Breast epithelium (tissue), 4 donors: ENCODE measurements around the gene BRMS1L. TPM values are rescaled to one million over a fixed set of nuclear protein-coding genes. Genes with fewer than 3 reads are reported as not detected.

Experiments
- DNase-seq, 2 donors: peaks; one replicate each; pipeline ENCODE4 v3.0.0-alpha.2; 2019; ENCODE audit warnings: low spot score in 2 of 2
- H3K27ac ChIP-seq, 2 donors: fragments of 200-600 bp; sonication (generic) in 1 of 2; one replicate each; pipeline ENCODE4 v1.5.1; 2016 to 2019; ENCODE audit warnings: mild to moderate bottlenecking in 1 of 2
- H3K27me3 ChIP-seq, 2 donors: fragments of 200-600 bp; sonication (generic) in 1 of 2; one replicate each; pipeline versions ENCODE4 v1.5.1 to v1.6.0; 2017 to 2019; ENCODE audit warnings: control low read depth in 1 of 2, mild to moderate bottlenecking in 1 of 2
- H3K36me3 ChIP-seq: fragments of 200-600 bp; one replicate; pipeline ENCODE4 v1.5.1; 2019
- H3K4me1 ChIP-seq, 2 donors: fragments of 200-600 bp; sonication (generic); one replicate each; pipeline ENCODE4 v1.5.1; 2016 to 2019; ENCODE audit warnings: control low read depth in 1 of 2
- H3K4me3 ChIP-seq, 3 donors: fragments of 200-600 bp; sonication (generic); 1 replicate in 2 of 3; 2 replicates in 1 of 3; pipeline ENCODE4 v1.5.1; 2016 to 2019; ENCODE audit warnings: mild to moderate bottlenecking in 3 of 3, moderate library complexity in 2 of 3
- H3K9me3 ChIP-seq, 2 donors: fragments of 200-600 bp; sonication (generic) in 1 of 2; one replicate each; pipeline ENCODE4 v1.5.1; 2016 to 2019; ENCODE audit warnings: control low read depth in 1 of 2
- POLR2A ChIP-seq: fragments of 450-650 bp; IDR thresholded peaks from one replicate; pipeline ENCODE4 v1.6.1; 2016; ENCODE audit warnings: antibody characterized with exemption, mild to moderate bottlenecking, moderate library complexity
- POLR2AphosphoS5 ChIP-seq, 3 donors: sonication (generic); formaldehyde crosslinking; IDR thresholded peaks; one replicate each; pipeline ENCODE4 v1.6.1; 2017; ENCODE audit warnings: antibody characterized with exemption in 3 of 3
- intact Hi-C: fragments of 100-400 bp; cut with DNase I; formaldehyde crosslinking; loops from one replicate; pipeline ENCODE4 v1.15.1; 2023; ENCODE audit warnings: low total_unique reads
- total RNA-seq, 3 donors: library from RNA; depleted of rRNA; stranded (reverse); fragments of >200 nt; gene quantifications; one replicate each; pipeline ENCODE4 v1.1.0, GENCODE V29; 2016
- TF ChIP-seq, protein P1 (sequence below), 3 donors: fragments of 450-650 bp; IDR thresholded peaks; one replicate each; pipeline ENCODE4 v1.5.1; 2016 to 2017; ENCODE audit warnings: antibody characterized with exemption in 3 of 3, mild to moderate bottlenecking in 3 of 3, moderate library complexity in 3 of 3

The BRMS1L gene
- total RNA-seq, 3 donors from 2014 or later = 5.9 to 9.1 (median 7.5) TPM

- intact Hi-C loops = no loop called here
- H3K27ac ChIP-seq = no peak overlapping the region
- no peaks in the 10 kb centered on the region for H3K27me3 ChIP-seq
- H3K36me3 ChIP-seq = no peaks in the 10 kb centered on the region
- no peaks in the 10 kb centered on the region for H3K4me1 ChIP-seq
- no peaks in the 10 kb centered on the region for H3K9me3 ChIP-seq
- DNase-seq = no peak
- TF ChIP-seq, protein P1, sequence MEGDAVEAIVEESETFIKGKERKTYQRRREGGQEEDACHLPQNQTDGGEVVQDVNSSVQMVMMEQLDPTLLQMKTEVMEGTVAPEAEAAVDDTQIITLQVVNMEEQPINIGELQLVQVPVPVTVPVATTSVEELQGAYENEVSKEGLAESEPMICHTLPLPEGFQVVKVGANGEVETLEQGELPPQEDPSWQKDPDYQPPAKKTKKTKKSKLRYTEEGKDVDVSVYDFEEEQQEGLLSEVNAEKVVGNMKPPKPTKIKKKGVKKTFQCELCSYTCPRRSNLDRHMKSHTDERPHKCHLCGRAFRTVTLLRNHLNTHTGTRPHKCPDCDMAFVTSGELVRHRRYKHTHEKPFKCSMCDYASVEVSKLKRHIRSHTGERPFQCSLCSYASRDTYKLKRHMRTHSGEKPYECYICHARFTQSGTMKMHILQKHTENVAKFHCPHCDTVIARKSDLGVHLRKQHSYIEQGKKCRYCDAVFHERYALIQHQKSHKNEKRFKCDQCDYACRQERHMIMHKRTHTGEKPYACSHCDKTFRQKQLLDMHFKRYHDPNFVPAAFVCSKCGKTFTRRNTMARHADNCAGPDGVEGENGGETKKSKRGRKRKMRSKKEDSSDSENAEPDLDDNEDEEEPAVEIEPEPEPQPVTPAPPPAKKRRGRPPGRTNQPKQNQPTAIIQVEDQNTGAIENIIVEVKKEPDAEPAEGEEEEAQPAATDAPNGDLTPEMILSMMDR (IDR thresholded peaks at IDR 0.05) = peak in 1 of 3 donors; percentile 27
- TF ChIP-seq POLR2A = no peak
- TF ChIP-seq POLR2AphosphoS5 (IDR thresholded peaks at IDR 0.05) = no peak
- no peak overlapping the region for H3K4me3 ChIP-seq
Observed at GRCh38 chr14:35814371-35815005, 11.7 kb upstream of the BRMS1L start.

GRCh38 chr14:35818346-35819115 lies 7.6 kb upstream of the BRMS1L start:
- Histone ChIP-seq H3K9me3 (no peaks in the 10 kb centered on the region), H3K27me3 (no peaks in the 10 kb centered on the region), H3K27ac (no peak overlapping the region), H3K4me1 (no peaks in the 10 kb centered on the region), H3K36me3 (no peaks in the 10 kb centered on the region), H3K4me3 (no peak overlapping the region)
- DNase-seq = no peak
- intact Hi-C loops = no loop called here
- TF ChIP-seq, protein P1 (IDR thresholded peaks at IDR 0.05) = peak; percentile 50 to 66 (median 63)
- TF ChIP-seq POLR2A (no peak), POLR2AphosphoS5 (IDR thresholded peaks at IDR 0.05) (no peak)

- TF ChIP-seq, protein P1 (IDR thresholded peaks at IDR 0.05) = no peak
- TF ChIP-seq POLR2AphosphoS5 (IDR thresholded peaks at IDR 0.05) (no peak), POLR2A (no peak)
- no peak for DNase-seq
- Histone ChIP-seq H3K36me3 (no peaks in the 10 kb centered on the region), H3K27ac (no peak overlapping the region), H3K9me3 (no peaks in the 10 kb centered on the region), H3K27me3 (no peaks in the 10 kb centered on the region), H3K4me1 (no peaks in the 10 kb centered on the region), H3K4me3 (no peak overlapping the region)
- intact Hi-C loops = no loop called here
Observed at GRCh38 chr14:35819591-35820540, 6.3 kb upstream of the BRMS1L start.

- DNase-seq = no peak
- Histone ChIP-seq H3K27me3 (no peaks in the 10 kb centered on the region), H3K27ac (no peak overlapping the region), H3K36me3 (no peaks in the 10 kb centered on the region), H3K4me1 (no peaks in the 10 kb centered on the region), H3K9me3 (no peaks in the 10 kb centered on the region), H3K4me3 (no peak overlapping the region)
- TF ChIP-seq, protein P1 (IDR thresholded peaks at IDR 0.05) = peak in 2 of 3 donors; percentile 47 to 51
- TF ChIP-seq POLR2AphosphoS5 (IDR thresholded peaks at IDR 0.05) (no peak), POLR2A (no peak)
- intact Hi-C loops = no loop called here
Observed at GRCh38 chr14:35821564-35822411, 4.3 kb upstream of the BRMS1L start.
